ENCODE data around the gene PFN3. TPM values are rescaled to one million over a fixed set of nuclear protein-coding genes. Genes with fewer than 3 reads are reported as not detected.

PFN3 gene
- polyA plus RNA-seq, 1 experiment = not detected

- TF ChIP-seq CTCF (IDR thresholded peaks at IDR 0.05; ENCODE audit: low read depth, low read length) = no peak
- CTCF ChIA-PET = interaction anchor here (1.1 kb wide), 1 partner anchor 50 kb away, joined by 3 read pairs; no protein-coding TSS in a partner anchor
- H3K4me3 ChIP-seq (ENCODE audit: low read depth, low read length) = no peak overlapping the region
- POLR2A ChIA-PET = interaction anchor here (0.6 kb wide), 1 partner anchor 12 kb away, joined by 3 read pairs; no protein-coding TSS in a partner anchor
- no peak overlapping the region for H3K27ac ChIP-seq (ENCODE audit: low read depth, low read length)
- H3K9me3 ChIP-seq (ENCODE audit: control insufficient read depth, insufficient read depth, low read length) = no peaks in the 10 kb centered on the region; the same call in 1 of the 2 replicates
- H3K27me3 ChIP-seq (ENCODE audit: control insufficient read depth, insufficient read depth, low read length) = no peaks in the 10 kb centered on the region
- DNase-seq (ENCODE audit: low read depth, low spot score) = no peak
These were observed 39.9 kb upstream of the PFN3 start for GRCh38 chr5:177440211-177440989.

GRCh38 chr5:177439518-177440053 is 39.1 kb upstream of the PFN3 start:
- no peaks in the 10 kb centered on the region for H3K27me3 ChIP-seq (ENCODE audit: control insufficient read depth, insufficient read depth, low read length)
- no peaks in the 10 kb centered on the region; the same call in 1 of the 2 replicates for H3K9me3 ChIP-seq (ENCODE audit: control insufficient read depth, insufficient read depth, low read length)
- CTCF ChIA-PET = interaction anchor here (0.8 to 1.1 kb wide), 4 partner anchors 13 to 49 kb away, joined by 3 to 4 read pairs (median 3); partner anchors contain the start of gene GRK6
- no peak for TF ChIP-seq CTCF (IDR thresholded peaks at IDR 0.05; ENCODE audit: low read depth, low read length)
- no peak overlapping the region for H3K4me3 ChIP-seq (ENCODE audit: low read depth, low read length)
- no peak for DNase-seq (ENCODE audit: low read depth, low spot score)
- no peak overlapping the region for H3K27ac ChIP-seq (ENCODE audit: low read depth, low read length)
- POLR2A ChIA-PET = interaction anchor here (0.6 kb wide), 1 partner anchor 12 kb away, joined by 3 read pairs; no protein-coding TSS in a partner anchor

- TF ChIP-seq CTCF (IDR thresholded peaks at IDR 0.05; ENCODE audit: low read depth, low read length) = no peak
- no peak overlapping the region for H3K4me3 ChIP-seq (ENCODE audit: low read depth, low read length)
- H3K27me3 ChIP-seq (ENCODE audit: control insufficient read depth, insufficient read depth, low read length) = no peaks in the 10 kb centered on the region
- DNase-seq (ENCODE audit: low read depth, low spot score) = no peak
- POLR2A ChIA-PET = no interaction called here
- CTCF ChIA-PET = no interaction called here
- H3K9me3 ChIP-seq (ENCODE audit: control insufficient read depth, insufficient read depth, low read length) = no peaks in the 10 kb centered on the region; the same call in 1 of the 2 replicates
- no peak overlapping the region for H3K27ac ChIP-seq (ENCODE audit: low read depth, low read length)
These were observed 38.0 kb upstream of the PFN3 start for GRCh38 chr5:177438468-177438867.

- Histone ChIP-seq H3K9me3 (ENCODE audit: control insufficient read depth, insufficient read depth, low read length) (no peaks in the 10 kb centered on the region; the same call in 1 of the 2 replicates), H3K27me3 (ENCODE audit: control insufficient read depth, insufficient read depth, low read length) (no peaks in the 10 kb centered on the region), H3K4me3 (ENCODE audit: low read depth, low read length) (no peak overlapping the region), H3K27ac (ENCODE audit: low read depth, low read length) (no peak overlapping the region)
- TF ChIP-seq CTCF (IDR thresholded peaks at IDR 0.05; ENCODE audit: low read depth, low read length) = no peak
- CTCF ChIA-PET = interaction anchor here (1.7 kb wide), 1 partner anchor 47 kb away, joined by 7 read pairs; no protein-coding TSS in a partner anchor
- POLR2A ChIA-PET = interaction anchor here (0.7 kb wide), 1 partner anchor 48 kb away, joined by 3 read pairs; no protein-coding TSS in a partner anchor
- DNase-seq (ENCODE audit: low read depth, low spot score) = no peak
These were observed 37.2 kb upstream of the PFN3 start for GRCh38 chr5:177437623-177438022.

Data from AG04450 (cell line).